ENCODE measurements around the gene MYO1E.

GRCh38 chr15:59419170-59419569 is 46.5 kb upstream of the MYO1E start:
- no peak for TF ChIP-seq PPARA (CRISPR knock-in tag; IDR thresholded peaks at IDR 0.05; ENCODE audit: borderline replicate concordance)
- TF ChIP-seq ARNTL (CRISPR knock-in tag; IDR thresholded peaks at IDR 0.05; ENCODE audit: borderline replicate concordance, low read depth): no peak
- no peak for TF ChIP-seq BACH2 (CRISPR knock-in tag; IDR thresholded peaks at IDR 0.05; ENCODE audit: borderline replicate concordance)
- TF ChIP-seq ZNF70 (CRISPR knock-in tag; IDR thresholded peaks at IDR 0.05): no peak
